ENCODE data around the gene CYS1. TPM values are rescaled to one million over a fixed set of nuclear protein-coding genes. Genes with fewer than 3 reads are reported as not detected.
A peak's percentile ranks its signal among the peaks of the same experiment; 100 is the strongest.

CYS1 gene
- total and polyA plus RNA-seq, 2 of the 13 experiments (the other 11 are each of a cell fraction or from before 2014, with no cell fraction given) = 0.04 TPM; not detected in 1

DNA sequence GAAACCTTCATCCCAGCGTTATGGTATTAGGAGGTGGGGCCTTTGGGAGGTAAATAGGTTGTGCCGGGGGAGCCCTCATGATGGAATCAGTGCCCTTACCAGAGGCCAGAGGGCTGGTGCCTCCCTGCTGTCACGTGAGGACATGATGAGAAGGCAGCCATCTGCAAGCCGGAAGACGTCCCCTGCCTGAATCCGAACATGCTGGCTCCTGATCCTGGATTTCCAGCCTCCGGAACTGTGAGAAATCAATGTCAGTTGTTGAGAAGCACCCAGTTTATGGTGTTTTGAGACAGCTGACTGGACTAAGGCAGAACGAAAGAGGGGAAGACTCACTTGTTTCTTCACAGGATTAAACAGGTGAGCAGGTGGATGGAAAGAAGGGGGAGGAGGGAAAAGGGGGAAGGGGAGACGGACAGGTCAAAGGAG is 49.9 kb downstream of the CYS1 start (continued):
- TF ChIP-seq, protein P1, sequence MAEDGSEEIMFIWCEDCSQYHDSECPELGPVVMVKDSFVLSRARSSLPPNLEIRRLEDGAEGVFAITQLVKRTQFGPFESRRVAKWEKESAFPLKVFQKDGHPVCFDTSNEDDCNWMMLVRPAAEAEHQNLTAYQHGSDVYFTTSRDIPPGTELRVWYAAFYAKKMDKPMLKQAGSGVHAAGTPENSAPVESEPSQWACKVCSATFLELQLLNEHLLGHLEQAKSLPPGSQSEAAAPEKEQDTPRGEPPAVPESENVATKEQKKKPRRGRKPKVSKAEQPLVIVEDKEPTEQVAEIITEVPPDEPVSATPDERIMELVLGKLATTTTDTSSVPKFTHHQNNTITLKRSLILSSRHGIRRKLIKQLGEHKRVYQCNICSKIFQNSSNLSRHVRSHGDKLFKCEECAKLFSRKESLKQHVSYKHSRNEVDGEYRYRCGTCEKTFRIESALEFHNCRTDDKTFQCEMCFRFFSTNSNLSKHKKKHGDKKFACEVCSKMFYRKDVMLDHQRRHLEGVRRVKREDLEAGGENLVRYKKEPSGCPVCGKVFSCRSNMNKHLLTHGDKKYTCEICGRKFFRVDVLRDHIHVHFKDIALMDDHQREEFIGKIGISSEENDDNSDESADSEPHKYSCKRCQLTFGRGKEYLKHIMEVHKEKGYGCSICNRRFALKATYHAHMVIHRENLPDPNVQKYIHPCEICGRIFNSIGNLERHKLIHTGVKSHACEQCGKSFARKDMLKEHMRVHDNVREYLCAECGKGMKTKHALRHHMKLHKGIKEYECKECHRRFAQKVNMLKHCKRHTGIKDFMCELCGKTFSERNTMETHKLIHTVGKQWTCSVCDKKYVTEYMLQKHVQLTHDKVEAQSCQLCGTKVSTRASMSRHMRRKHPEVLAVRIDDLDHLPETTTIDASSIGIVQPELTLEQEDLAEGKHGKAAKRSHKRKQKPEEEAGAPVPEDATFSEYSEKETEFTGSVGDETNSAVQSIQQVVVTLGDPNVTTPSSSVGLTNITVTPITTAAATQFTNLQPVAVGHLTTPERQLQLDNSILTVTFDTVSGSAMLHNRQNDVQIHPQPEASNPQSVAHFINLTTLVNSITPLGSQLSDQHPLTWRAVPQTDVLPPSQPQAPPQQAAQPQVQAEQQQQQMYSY (CRISPR knock-in tag; IDR thresholded peaks at IDR 0.05) = peak; percentile 96
- TF ChIP-seq, protein P2, sequence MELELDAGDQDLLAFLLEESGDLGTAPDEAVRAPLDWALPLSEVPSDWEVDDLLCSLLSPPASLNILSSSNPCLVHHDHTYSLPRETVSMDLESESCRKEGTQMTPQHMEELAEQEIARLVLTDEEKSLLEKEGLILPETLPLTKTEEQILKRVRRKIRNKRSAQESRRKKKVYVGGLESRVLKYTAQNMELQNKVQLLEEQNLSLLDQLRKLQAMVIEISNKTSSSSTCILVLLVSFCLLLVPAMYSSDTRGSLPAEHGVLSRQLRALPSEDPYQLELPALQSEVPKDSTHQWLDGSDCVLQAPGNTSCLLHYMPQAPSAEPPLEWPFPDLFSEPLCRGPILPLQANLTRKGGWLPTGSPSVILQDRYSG (CRISPR knock-in tag; IDR thresholded peaks at IDR 0.05) = no peak
- TF ChIP-seq, protein P3, sequence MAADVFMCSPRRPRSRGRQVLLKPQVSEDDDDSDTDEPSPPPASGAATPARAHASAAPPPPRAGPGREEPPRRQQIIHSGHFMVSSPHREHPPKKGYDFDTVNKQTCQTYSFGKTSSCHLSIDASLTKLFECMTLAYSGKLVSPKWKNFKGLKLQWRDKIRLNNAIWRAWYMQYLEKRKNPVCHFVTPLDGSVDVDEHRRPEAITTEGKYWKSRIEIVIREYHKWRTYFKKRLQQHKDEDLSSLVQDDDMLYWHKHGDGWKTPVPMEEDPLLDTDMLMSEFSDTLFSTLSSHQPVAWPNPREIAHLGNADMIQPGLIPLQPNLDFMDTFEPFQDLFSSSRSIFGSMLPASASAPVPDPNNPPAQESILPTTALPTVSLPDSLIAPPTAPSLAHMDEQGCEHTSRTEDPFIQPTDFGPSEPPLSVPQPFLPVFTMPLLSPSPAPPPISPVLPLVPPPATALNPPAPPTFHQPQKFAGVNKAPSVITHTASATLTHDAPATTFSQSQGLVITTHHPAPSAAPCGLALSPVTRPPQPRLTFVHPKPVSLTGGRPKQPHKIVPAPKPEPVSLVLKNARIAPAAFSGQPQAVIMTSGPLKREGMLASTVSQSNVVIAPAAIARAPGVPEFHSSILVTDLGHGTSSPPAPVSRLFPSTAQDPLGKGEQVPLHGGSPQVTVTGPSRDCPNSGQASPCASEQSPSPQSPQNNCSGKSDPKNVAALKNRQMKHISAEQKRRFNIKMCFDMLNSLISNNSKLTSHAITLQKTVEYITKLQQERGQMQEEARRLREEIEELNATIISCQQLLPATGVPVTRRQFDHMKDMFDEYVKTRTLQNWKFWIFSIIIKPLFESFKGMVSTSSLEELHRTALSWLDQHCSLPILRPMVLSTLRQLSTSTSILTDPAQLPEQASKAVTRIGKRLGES (CRISPR knock-in tag; IDR thresholded peaks at IDR 0.05; ENCODE audit: borderline replicate concordance) = no peak
- no peak for TF ChIP-seq ZNF549 (CRISPR knock-in tag; IDR thresholded peaks at IDR 0.05)
- peak; percentile 18; the same call in 1 of the 2 replicates for TF ChIP-seq GATAD2A (CRISPR knock-in tag; IDR thresholded peaks at IDR 0.05)
- TF ChIP-seq, protein P4, sequence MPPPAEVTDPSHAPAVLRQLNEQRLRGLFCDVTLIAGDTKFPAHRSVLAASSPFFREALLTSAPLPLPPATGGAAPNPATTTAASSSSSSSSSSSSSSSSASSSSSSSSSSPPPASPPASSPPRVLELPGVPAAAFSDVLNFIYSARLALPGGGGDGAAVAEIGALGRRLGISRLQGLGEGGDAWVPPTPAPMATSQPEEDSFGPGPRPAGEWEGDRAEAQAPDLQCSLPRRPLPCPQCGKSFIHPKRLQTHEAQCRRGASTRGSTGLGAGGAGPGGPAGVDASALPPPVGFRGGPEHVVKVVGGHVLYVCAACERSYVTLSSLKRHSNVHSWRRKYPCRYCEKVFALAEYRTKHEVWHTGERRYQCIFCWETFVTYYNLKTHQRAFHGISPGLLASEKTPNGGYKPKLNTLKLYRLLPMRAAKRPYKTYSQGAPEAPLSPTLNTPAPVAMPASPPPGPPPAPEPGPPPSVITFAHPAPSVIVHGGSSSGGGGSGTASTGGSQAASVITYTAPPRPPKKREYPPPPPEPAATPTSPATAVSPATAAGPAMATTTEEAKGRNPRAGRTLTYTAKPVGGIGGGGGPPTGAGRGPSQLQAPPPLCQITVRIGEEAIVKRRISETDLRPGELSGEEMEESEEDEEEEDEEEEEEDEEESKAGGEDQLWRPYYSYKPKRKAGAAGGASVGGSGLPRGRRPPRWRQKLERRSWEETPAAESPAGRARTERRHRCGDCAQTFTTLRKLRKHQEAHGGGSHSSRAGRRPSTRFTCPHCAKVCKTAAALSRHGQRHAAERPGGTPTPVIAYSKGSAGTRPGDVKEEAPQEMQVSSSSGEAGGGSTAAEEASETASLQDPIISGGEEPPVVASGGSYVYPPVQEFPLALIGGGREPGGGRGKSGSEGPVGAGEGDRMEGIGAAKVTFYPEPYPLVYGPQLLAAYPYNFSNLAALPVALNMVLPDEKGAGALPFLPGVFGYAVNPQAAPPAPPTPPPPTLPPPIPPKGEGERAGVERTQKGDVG (CRISPR knock-in tag; IDR thresholded peaks at IDR 0.05; ENCODE audit: borderline replicate concordance) = no peak
- TF ChIP-seq TBP (CRISPR knock-in tag; IDR thresholded peaks at IDR 0.05) = no peak
- TF ChIP-seq ZNF891 (CRISPR knock-in tag; IDR thresholded peaks at IDR 0.05) = no peak
- TF ChIP-seq, protein P5, sequence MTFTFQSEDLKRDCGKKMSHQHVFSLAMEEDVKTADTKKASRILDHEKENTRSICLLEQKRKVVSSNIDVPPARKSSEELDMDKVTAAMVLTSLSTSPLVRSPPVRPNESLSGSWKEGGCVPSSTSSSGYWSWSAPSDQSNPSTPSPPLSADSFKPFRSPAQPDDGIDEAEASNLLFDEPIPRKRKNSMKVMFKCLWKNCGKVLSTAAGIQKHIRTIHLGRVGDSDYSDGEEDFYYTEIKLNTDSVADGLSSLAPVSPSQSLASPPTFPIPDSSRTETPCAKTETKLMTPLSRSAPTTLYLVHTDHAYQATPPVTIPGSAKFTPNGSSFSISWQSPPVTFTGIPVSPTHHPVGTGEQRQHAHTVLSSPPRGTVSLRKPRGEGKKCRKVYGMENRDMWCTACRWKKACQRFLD (CRISPR knock-in tag; IDR thresholded peaks at IDR 0.05; ENCODE audit: borderline replicate concordance) = no peak
- TF ChIP-seq KDM5B (CRISPR knock-in tag; IDR thresholded peaks at IDR 0.05; ENCODE audit: borderline replicate concordance) = no peak
- TF ChIP-seq CBX1 (IDR thresholded peaks at IDR 0.05; ENCODE audit: low read depth) = no peak
- no peak for TF ChIP-seq TSC22D2 (CRISPR knock-in tag; IDR thresholded peaks at IDR 0.05; ENCODE audit: borderline replicate concordance)
- TF ChIP-seq FOXC1 (CRISPR knock-in tag; IDR thresholded peaks at IDR 0.05; ENCODE audit: borderline replicate concordance) = no peak
- TF ChIP-seq, protein P6, sequence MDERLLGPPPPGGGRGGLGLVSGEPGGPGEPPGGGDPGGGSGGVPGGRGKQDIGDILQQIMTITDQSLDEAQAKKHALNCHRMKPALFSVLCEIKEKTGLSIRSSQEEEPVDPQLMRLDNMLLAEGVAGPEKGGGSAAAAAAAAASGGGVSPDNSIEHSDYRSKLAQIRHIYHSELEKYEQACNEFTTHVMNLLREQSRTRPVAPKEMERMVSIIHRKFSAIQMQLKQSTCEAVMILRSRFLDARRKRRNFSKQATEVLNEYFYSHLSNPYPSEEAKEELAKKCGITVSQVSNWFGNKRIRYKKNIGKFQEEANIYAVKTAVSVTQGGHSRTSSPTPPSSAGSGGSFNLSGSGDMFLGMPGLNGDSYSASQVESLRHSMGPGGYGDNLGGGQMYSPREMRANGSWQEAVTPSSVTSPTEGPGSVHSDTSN (CRISPR knock-in tag; IDR thresholded peaks at IDR 0.05) = peak; percentile 27; the same call in 1 of the 2 replicates

All from HepG2 (cell line).